Glutamatergic neuron (in vitro differentiated cells): Measurements from ENCODE around the gene CIDEC. TPM values are rescaled to one million over a fixed set of nuclear protein-coding genes. Genes with fewer than 3 reads are reported as not detected.
A peak's percentile ranks its signal among the peaks of the same experiment; 100 is the strongest.

ENCODE experiments used
- DNase-seq: peaks from one replicate; pipeline ENCODE4 v3.0.0; 2022
- H3K27ac Mint-ChIP-seq: one replicate; pipeline ENCODE4 v1.8.0; 2020; ENCODE audit warnings: mild to moderate bottlenecking, mixed read lengths, inconsistent platforms; ENCODE audit not compliant: unreplicated experiment
- H3K27me3 Mint-ChIP-seq: one replicate; pipeline ENCODE4 v1.8.0; 2020; ENCODE audit warnings: mild to moderate bottlenecking, moderate library complexity, mixed read lengths, inconsistent platforms; ENCODE audit not compliant: unreplicated experiment
- H3K36me3 Mint-ChIP-seq: one replicate; pipeline ENCODE4 v1.8.0; 2020; ENCODE audit warnings: mild to moderate bottlenecking, mixed read lengths, inconsistent platforms; ENCODE audit not compliant: unreplicated experiment
- H3K4me1 Mint-ChIP-seq: one replicate; pipeline ENCODE4 v1.8.0; 2020; ENCODE audit warnings: mild to moderate bottlenecking, low read depth, mixed read lengths, inconsistent platforms; ENCODE audit not compliant: unreplicated experiment
- H3K4me3 Mint-ChIP-seq: one replicate; pipeline ENCODE4 v1.8.0; 2020; ENCODE audit warnings: mild to moderate bottlenecking, mixed read lengths, inconsistent platforms; ENCODE audit not compliant: unreplicated experiment
- H3K9me3 Mint-ChIP-seq: one replicate; pipeline ENCODE4 v1.8.0; 2020; ENCODE audit warnings: mild to moderate bottlenecking, moderate library complexity, mixed read lengths, inconsistent platforms; ENCODE audit not compliant: unreplicated experiment
- CTCF ChIP-seq: fragments of 200-600 bp; sonication (generic); IDR thresholded peaks from one replicate; pipeline ENCODE4 v1.5.0; 2021; ENCODE audit not compliant: partially characterized antibody, unreplicated experiment
- total RNA-seq: library from RNA; stranded (reverse); fragmentation: NEBNext Ultra II Directional; extraction: Animal tissue kit (Norgen Biotek cat#: 25700); gene quantifications from one replicate; pipeline ENCODE4 v1.2.1, GENCODE V29; 2021; ENCODE audit not compliant: unreplicated experiment

CIDEC gene
- total RNA-seq, 1 donor from 2014 or later = not detected

DNA sequence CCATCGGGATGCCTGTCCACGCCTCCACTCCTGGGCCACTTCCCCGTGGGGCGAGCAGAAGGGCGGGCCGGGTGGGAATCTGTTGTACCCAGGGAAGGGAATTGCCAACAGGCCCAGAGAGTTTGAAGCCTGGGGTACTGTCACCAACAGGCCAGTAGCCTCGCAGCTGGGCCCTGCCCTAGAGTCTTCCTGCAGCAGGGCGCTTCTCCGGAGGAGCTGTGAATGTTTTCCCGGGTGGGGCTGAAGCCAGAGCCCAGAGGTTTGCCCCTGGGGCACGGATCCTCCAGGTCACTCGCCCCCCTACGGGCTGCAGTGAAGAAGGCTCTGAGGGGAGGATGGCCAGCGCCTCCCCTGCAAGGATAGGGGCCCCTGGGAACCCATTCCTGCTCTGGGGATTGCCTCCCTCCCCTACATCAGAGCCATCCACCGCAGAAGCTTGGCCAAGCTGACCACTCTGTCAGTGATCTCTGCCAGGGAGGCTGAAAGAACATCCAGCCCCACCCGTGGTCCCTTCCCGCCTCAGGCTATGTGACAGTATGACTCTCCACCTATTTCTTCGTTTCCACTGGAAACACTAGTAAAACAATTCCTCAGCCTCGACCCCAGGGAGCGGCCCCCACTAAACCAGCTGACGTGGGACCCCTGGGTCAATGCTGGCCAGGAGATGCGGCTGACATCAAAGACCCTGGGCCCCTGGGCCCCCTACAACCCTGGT, 16.8 kb downstream of the CIDEC start:
- no peak for TF ChIP-seq CTCF
- H3K27ac Mint-ChIP-seq = no peak overlapping the region
- peaks cover 2% of the 10 kb centered on the region for H3K9me3 Mint-ChIP-seq
- DNase-seq = peak; percentile 24
- H3K27me3 Mint-ChIP-seq = peaks cover 5% of the 10 kb centered on the region
- no peak overlapping the region for H3K4me3 Mint-ChIP-seq
- no peaks in the 10 kb centered on the region for H3K36me3 Mint-ChIP-seq
- peaks cover 15% of the 10 kb centered on the region for H3K4me1 Mint-ChIP-seq

DNA sequence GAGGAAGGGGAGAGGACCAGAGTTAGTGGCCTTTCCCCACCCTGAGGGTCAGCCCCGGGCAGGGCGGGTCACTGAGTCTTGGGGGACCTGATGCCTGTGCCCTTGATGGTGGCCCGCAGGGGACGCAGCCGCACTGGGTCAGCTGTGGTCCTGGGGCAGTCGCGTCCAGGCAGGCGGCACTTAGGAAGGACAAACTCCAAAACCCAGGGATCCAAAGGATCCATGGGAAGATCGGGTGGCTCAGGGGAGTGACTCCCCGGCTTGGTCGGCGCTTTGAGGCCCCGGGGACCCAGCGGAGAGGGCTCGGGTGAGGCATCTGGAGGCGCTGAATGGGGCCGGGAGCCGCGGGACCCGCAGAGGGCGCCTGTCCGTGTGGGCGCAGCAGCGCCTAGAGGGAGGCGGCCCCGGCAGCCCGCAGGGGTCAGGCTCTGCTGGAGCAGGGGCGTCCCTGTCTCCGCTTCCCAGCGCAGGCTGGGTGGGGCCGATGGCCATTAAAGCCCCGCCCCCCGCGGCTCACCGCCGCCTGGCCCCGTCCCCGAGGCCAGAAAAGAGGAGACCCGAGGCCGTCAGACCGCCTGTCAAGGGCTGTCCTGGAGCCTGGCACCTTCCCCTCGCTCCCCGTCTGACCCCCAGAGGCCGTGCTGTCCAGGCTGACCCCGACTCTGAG, 17.5 kb downstream of the CIDEC start:
- peaks cover 2% of the 10 kb centered on the region for H3K9me3 Mint-ChIP-seq
- no peak for TF ChIP-seq CTCF
- H3K4me1 Mint-ChIP-seq = peaks cover 16% of the 10 kb centered on the region
- peak; percentile 79 for DNase-seq
- no peak overlapping the region for H3K4me3 Mint-ChIP-seq
- no peaks in the 10 kb centered on the region for H3K36me3 Mint-ChIP-seq
- peaks cover 5% of the 10 kb centered on the region for H3K27me3 Mint-ChIP-seq
- no peak overlapping the region for H3K27ac Mint-ChIP-seq

DNA sequence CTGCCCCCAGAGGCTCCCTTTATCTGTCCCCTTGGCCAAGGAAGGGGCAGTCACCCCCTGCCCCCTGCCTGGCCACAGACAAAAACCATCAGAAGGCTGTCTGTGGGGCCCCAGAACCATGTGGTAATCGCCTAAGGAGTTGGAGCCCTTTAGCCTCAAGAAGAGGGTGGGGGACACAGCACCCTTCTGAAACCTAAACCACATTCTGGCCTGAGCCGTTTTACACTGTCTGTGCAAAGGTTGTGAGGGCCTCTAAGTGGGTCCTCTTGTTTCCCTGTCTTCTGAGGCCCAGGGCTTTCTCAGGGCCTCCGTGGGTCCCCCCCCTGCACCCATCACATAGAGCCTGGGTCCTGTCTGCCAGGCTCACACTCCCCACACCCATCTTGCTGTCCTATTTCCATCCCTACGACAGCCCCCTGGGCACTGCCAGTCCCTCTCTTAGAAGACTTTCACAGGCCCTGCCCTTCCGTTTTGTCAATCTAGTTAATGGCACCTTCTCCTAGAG, 18.4 kb downstream of the CIDEC start:
- no peak for TF ChIP-seq CTCF
- Mint-ChIP-seq H3K27ac (no peak overlapping the region), H3K36me3 (no peaks in the 10 kb centered on the region), H3K27me3 (peaks cover 5% of the 10 kb centered on the region), H3K9me3 (peaks cover 2% of the 10 kb centered on the region), H3K4me1 (peaks cover 16% of the 10 kb centered on the region), H3K4me3 (peak overlapping the region; percentile 64)
- no peak for DNase-seq

GRCh38 chr3:9861201-9861600, 18.9 kb downstream of the CIDEC start:
- no peak for DNase-seq
- H3K4me3 Mint-ChIP-seq = no peak overlapping the region
- H3K9me3 Mint-ChIP-seq = peaks cover 2% of the 10 kb centered on the region
- no peak for TF ChIP-seq CTCF
- no peak overlapping the region for H3K27ac Mint-ChIP-seq
- H3K4me1 Mint-ChIP-seq = peaks cover 18% of the 10 kb centered on the region
- no peaks in the 10 kb centered on the region for H3K36me3 Mint-ChIP-seq
- peaks cover 5% of the 10 kb centered on the region for H3K27me3 Mint-ChIP-seq

DNA sequence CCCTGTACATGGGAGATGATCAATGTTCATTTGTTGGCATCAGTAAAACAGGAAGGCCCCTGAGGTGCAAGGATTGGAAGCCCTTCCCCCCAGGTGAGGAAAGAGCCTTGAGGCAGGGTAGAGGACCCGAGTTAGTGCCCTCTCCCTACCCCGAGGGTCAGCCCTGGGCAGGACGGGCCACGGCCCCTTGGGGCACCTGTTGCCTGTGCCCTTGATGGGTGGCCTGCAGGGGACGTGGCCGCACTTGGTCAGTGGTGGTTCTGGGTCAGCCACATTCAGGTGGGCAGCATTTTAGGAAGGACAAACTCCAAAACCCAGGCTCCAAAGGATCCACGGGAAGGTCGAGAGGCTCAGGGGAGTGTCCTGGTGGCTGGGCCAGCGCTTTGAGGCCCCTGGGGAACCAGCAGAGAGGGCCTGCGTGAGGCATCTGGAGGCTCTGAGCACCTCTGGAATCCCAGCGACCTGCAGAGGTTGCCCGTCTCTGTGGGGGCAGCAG, 20.5 kb downstream of the CIDEC start:
- no peak overlapping the region for H3K4me3 Mint-ChIP-seq

More for the DNA sequence above, 20.5 kb downstream of the CIDEC start:
- Mint-ChIP-seq H3K27me3 (peaks cover 10% of the 10 kb centered on the region), H3K27ac (no peak overlapping the region), H3K4me1 (peaks cover 33% of the 10 kb centered on the region), H3K36me3 (no peaks in the 10 kb centered on the region), H3K9me3 (peaks cover 4% of the 10 kb centered on the region)
- TF ChIP-seq CTCF = no peak
- no peak for DNase-seq
